Hepatocyte (in vitro differentiated cells): Measurements from ENCODE around the gene S1PR5.

Experiments
- CTCF ChIP-seq: fragments of 200-600 bp; sonication (generic); IDR thresholded peaks from 2 replicates; pipeline ENCODE4 v1.5.1; 2016; ENCODE audit warnings: antibody characterized with exemption, mild to moderate bottlenecking; ENCODE audit not compliant: poor library complexity
- EZH2phosphoT487 ChIP-seq: fragments of 200-600 bp; sonication (generic); IDR thresholded peaks from one replicate; pipeline ENCODE4 v1.6.1; 2018; ENCODE audit warnings: antibody characterized with exemption, mild to moderate bottlenecking, low read depth, moderate library complexity; ENCODE audit not compliant: unreplicated experiment, severe bottlenecking

- TF ChIP-seq CTCF, result no peak
- no peak for TF ChIP-seq EZH2phosphoT487
Measured at GRCh38 chr19:10555610-10555973, 38.3 kb upstream of the S1PR5 start.
